K562 (cell line): ENCODE measurements around the gene CHMP2A. TPM values are rescaled to one million over a fixed set of nuclear protein-coding genes. Genes with fewer than 3 reads are reported as not detected.

Source experiments
- BCOR ChIP-seq: fragments of 450-650 bp; IDR thresholded peaks from 2 replicates; pipeline ENCODE4 v1.6.1; 2016
- BRCA1 ChIP-seq, 2 experiments: fragments of 450-650 bp in 1 of 2; sonication (generic) in 1 of 2; formaldehyde crosslinking in 1 of 2; IDR thresholded peaks; 2 replicates each; pipeline versions ENCODE4 v1.5.0 to v1.6.1; 2017 to 2020; ENCODE audit warnings: mild to moderate bottlenecking in 1 of 2, missing genetic modification reagents in 1 of 2
- CBX3 ChIP-seq, 2 experiments: IDR thresholded peaks; 1 replicate in 1 of 2; 2 replicates in 1 of 2; pipeline ENCODE4 v1.6.1; 2012; ENCODE audit warnings: inconsistent platforms in 2 of 2, low read length in 2 of 2, borderline replicate concordance in 1 of 2, control low read depth in 1 of 2
- CLOCK ChIP-seq: fragments of 250-450 bp; sonication (Bioruptor Pico); IDR thresholded peaks from 2 replicates; pipeline ENCODE4 v1.4.0; 2020; ENCODE audit warnings: mild to moderate bottlenecking, moderate library complexity, borderline replicate concordance
- CTCF ChIP-seq, 3 experiments: IDR thresholded peaks in 2 of 3; conservative IDR thresholded peaks in 1 of 3; 2 replicates each; pipeline ENCODE4 v1.5.1; 2011 to 2012; ENCODE audit warnings: low read length in 3 of 3, mild to moderate bottlenecking in 3 of 3, control low read depth in 2 of 3, improper control_type of control experiment in 1 of 3, inconsistent platforms in 1 of 3, low read depth in 1 of 3, mixed read lengths in 1 of 3, moderate library complexity in 1 of 3; ENCODE audit not compliant: insufficient read depth in 2 of 3
- ELF1 ChIP-seq: fragments of 200-800 bp; sonication (Bioruptor generic); IDR thresholded peaks from 2 replicates; pipeline ENCODE4 v1.6.1; 2016; ENCODE audit warnings: missing genetic modification characterization, missing compliant biosample characterization
- NFATC3 ChIP-seq: fragments of 450-650 bp; IDR thresholded peaks from 2 replicates; pipeline ENCODE4 v1.6.1; 2017; ENCODE audit warnings: mild to moderate bottlenecking
- NR1H2 ChIP-seq: sonication (generic); formaldehyde crosslinking; IDR thresholded peaks from 2 replicates; pipeline ENCODE4 v1.4.0; 2020; ENCODE audit warnings: mild to moderate bottlenecking, missing genetic modification reagents
- PATZ1 ChIP-seq: fragments of 250-450 bp; sonication (Bioruptor Pico); IDR thresholded peaks from 2 replicates; pipeline ENCODE4 v1.5.0; 2020; ENCODE audit warnings: mild to moderate bottlenecking, borderline replicate concordance
- PCBP1 ChIP-seq: fragments of 200-400 bp; formaldehyde crosslinking; IDR thresholded peaks from 2 replicates; pipeline ENCODE4 v1.6.1; 2018; ENCODE audit warnings: mild to moderate bottlenecking, low read depth, low read length; ENCODE audit not compliant: poor library complexity, severe bottlenecking
- POLR2G ChIP-seq: fragments of 200-400 bp; formaldehyde crosslinking; IDR thresholded peaks from 2 replicates; pipeline ENCODE4 v1.6.1; 2017; ENCODE audit warnings: low read depth, mild to moderate bottlenecking, antibody characterized with exemption, low read length, moderate library complexity
- PTBP1 ChIP-seq: fragments of 200-400 bp; formaldehyde crosslinking; IDR thresholded peaks from 2 replicates; pipeline ENCODE4 v1.6.1; 2017; ENCODE audit warnings: low read depth, low read length
- SLC30A9 ChIP-seq: fragments of 250-450 bp; sonication (Bioruptor Pico); IDR thresholded peaks from 2 replicates; pipeline ENCODE4 v1.8.0; 2022; ENCODE audit warnings: mild to moderate bottlenecking, moderate library complexity
- SMAD2 ChIP-seq: fragments of 150-350 bp; IDR thresholded peaks from 2 replicates; pipeline ENCODE4 v1.6.1; 2014; ENCODE audit warnings: low read depth, mild to moderate bottlenecking, low read length
- SMARCA4 ChIP-seq: fragments of 450-650 bp; IDR thresholded peaks from 2 replicates; pipeline ENCODE4 v1.6.1; 2016
- ZKSCAN1 ChIP-seq: fragments of 150-350 bp; IDR thresholded peaks from 2 replicates; pipeline ENCODE4 v1.6.1; 2016; ENCODE audit warnings: low read depth, low read length
- ZNF232 ChIP-seq: sonication (generic); formaldehyde crosslinking; IDR thresholded peaks from 2 replicates; pipeline ENCODE4 v1.8.0; 2022; ENCODE audit warnings: mild to moderate bottlenecking, missing genetic modification reagents
- ZNF253 ChIP-seq: fragments of 250-450 bp; sonication (Bioruptor Pico); conservative IDR thresholded peaks from 2 replicates; pipeline ENCODE4 v1.6.1; 2021; ENCODE audit warnings: mild to moderate bottlenecking
- polyA plus RNA-seq, 8 experiments: library from polyadenylated mRNA; depleted of rRNA in 4 of 8; stranded (reverse) in 5 of 8; unstranded in 3 of 8; fragments of >200 nt; fragmentation: Nextera tagmentation in 2 of 8; fragmentation: Illumina TruSeq in 1 of 8; extraction: Ambion mirVana in 2 of 8; extraction: Trizol in 1 of 8; gene quantifications; 2 replicates each; pipeline versions ENCODE4 v1.2.1 to v1.2.3, GENCODE V29; 2011 to 2014; ENCODE audit warnings: inconsistent platforms in 1 of 8, missing spikeins in 1 of 8
- total RNA-seq, 7 experiments: library from RNA; depleted of rRNA in 6 of 7; stranded (reverse); fragments of >200 nt in 6 of 7; fragmentation: Illumina TruSeq in 2 of 7; extraction: Trizol in 2 of 7; gene quantifications; 2 replicates each; pipeline versions ENCODE4 v1.2.1 to v1.2.3, GENCODE V29; 2011 to 2021; ENCODE audit warnings: low replicate concordance in 1 of 7
- TF ChIP-seq, protein P1 (sequence below): conservative IDR thresholded peaks from 2 replicates; pipeline ENCODE4 v1.6.1; 2011; ENCODE audit warnings: low read depth, mild to moderate bottlenecking, low read length; ENCODE audit not compliant: control insufficient read depth

CHMP2A gene
- total and polyA plus RNA-seq, 9 of the 15 experiments (the other 6 are each of a cell fraction or from before 2014, with no cell fraction given) = 57.6 to 159 (median 87.2) TPM

DNA sequence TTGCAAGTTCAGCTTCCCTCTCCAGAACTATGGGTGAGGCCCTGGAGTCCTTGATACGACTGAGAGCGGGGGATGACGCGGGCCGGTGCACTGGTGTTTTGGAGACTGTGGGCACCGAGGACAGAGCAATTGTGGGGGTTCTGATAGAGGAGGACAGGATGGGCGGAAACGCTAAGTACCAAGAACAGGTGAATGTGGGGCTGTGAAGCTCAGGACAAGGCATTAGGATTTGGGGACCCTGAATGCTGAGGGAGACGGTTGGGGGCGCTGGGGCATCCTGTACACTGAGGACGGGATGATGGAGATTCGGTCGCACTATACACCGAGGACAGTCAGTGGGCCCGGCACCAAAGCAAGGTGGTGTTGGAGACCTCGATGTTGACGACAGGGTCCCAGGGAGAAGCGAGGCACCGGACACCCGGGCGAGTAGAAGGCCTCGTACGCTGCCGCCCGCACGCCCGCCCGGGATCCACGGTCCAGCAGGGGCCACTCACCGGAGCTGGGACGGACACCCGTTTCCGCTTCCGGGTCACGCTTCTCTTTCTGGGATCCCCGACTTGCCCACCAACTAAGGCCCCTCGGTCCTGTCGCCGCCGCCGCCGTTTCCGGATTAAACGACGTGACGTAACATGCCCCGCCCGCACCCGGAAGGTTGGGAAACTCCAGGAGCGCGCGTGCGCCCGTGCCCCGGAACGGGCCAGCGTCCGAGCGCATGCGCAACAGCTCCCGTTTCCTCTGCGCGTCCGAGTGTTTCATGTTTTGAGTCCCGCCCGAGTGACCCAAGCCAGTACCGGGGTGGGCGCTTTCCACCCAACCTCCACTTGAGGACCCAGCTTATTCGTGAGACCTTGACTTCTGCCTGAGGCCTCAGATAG, at the start of gene CHMP2A (continued):
- no peak for TF ChIP-seq CLOCK (CRISPR knock-in tag)
- TF ChIP-seq PATZ1 (CRISPR knock-in tag) = no peak
- TF ChIP-seq ZNF232 (CRISPR knock-in tag) = no peak
- TF ChIP-seq, protein P1, sequence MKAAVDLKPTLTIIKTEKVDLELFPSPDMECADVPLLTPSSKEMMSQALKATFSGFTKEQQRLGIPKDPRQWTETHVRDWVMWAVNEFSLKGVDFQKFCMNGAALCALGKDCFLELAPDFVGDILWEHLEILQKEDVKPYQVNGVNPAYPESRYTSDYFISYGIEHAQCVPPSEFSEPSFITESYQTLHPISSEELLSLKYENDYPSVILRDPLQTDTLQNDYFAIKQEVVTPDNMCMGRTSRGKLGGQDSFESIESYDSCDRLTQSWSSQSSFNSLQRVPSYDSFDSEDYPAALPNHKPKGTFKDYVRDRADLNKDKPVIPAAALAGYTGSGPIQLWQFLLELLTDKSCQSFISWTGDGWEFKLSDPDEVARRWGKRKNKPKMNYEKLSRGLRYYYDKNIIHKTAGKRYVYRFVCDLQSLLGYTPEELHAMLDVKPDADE = peak; percentile 89
- TF ChIP-seq BRCA1 (IDR thresholded peaks at IDR 0.05) = no peak
- TF ChIP-seq BRCA1 (CRISPR knock-in tag; IDR thresholded peaks at IDR 0.05) = no peak
- peak; percentile 98 for TF ChIP-seq ELF1 (tag)
- TF ChIP-seq SMAD2 = no peak
- TF ChIP-seq CTCF (IDR thresholded peaks at IDR 0.05 in 2 of 3, conservative IDR thresholded peaks at IDR 0.05 in 1 of 3; ENCODE audit: insufficient read depth in 2 of 3, low read depth in 1 of 3, low read length in 3 of 3) = 0 out of 6 replicates have a peak, but pooled peaks of 1 of the 3 experiments have one; percentile 3
- 0 out of 2 replicates have a peak, but pooled peaks have one; percentile 9 for TF ChIP-seq ZKSCAN1
- TF ChIP-seq SLC30A9 (CRISPR knock-in tag) = no peak
- TF ChIP-seq CBX3 (IDR thresholded peaks at IDR 0.05; ENCODE audit: borderline replicate concordance in 1 of 2, low read length in 2 of 2) = no peak
- no peak for TF ChIP-seq BCOR
- peak; percentile 94 for TF ChIP-seq POLR2G
- 0 out of 2 replicates have a peak, but pooled peaks have one; percentile 22 for TF ChIP-seq ZNF253
- no peak for TF ChIP-seq SMARCA4
- no peak for TF ChIP-seq PCBP1
- 0 out of 2 replicates have a peak, but pooled peaks have one; percentile 30 for TF ChIP-seq PTBP1
- no peak for TF ChIP-seq NR1H2
- no peak; the same call in 1 of the 2 replicates for TF ChIP-seq NFATC3
